SK-N-SH (cell line): ENCODE measurements around the gene SNX5. TPM values are rescaled to one million over a fixed set of nuclear protein-coding genes. Genes with fewer than 3 reads are reported as not detected.

Experiments used
- CTCF ChIA-PET: fragments of 300-600, 350-600 bp; formaldehyde crosslinking; extraction: SDS; loops from one replicate; lab custom pipeline; 2021; lab: Yijun Ruan, JAX
- POLR2A ChIA-PET: fragments of 350-600 bp; sonication (Branson Sonifier 250); formaldehyde crosslinking; extraction: SDS; loops from one replicate; lab custom pipeline; 2020; ENCODE audit warnings: antibody characterized with exemption, inconsistent platforms; lab: Yijun Ruan, JAX
- DNase-seq: peaks from one replicate; pipeline ENCODE4 v3.0.0; 2012
- H2AFZ ChIP-seq: fragments of 200-600 bp; sonication (generic); 2 replicates; pipeline ENCODE4 v1.8.1; 2016; ENCODE audit warnings: antibody characterized with exemption, mild to moderate bottlenecking, low read depth
- H3F3A ChIP-seq: fragments of 200-600 bp; sonication (generic); replicated peaks from 2 replicates; pipeline ENCODE3; 2016; ENCODE audit warnings: antibody characterized with exemption, mild to moderate bottlenecking; ENCODE audit not compliant: insufficient read depth
- H3K27ac ChIP-seq, 2 experiments: fragments of 200-500 bp in 1 of 2; fragments of 200-600 bp in 1 of 2; sonication (Bioruptor generic) in 1 of 2; sonication (generic), shearing (Covaris generic) in 1 of 2; 2 replicates each; pipeline versions ENCODE4 v1.5.1 to v1.6.1; 2014 to 2016; ENCODE audit warnings: low read depth in 2 of 2, inconsistent platforms in 1 of 2, low read length in 1 of 2, mild to moderate bottlenecking in 1 of 2, mixed read lengths in 1 of 2
- H3K27me3 ChIP-seq: fragments of 200-600 bp; sonication (generic), shearing (Covaris generic); 2 replicates; pipeline ENCODE4 v1.6.1; 2016; ENCODE audit warnings: mixed run types; ENCODE audit not compliant: insufficient read depth
- H3K36me3 ChIP-seq, 2 experiments: fragments of 200-500 bp in 1 of 2; fragments of 200-600 bp in 1 of 2; sonication (Bioruptor generic) in 1 of 2; sonication (generic) in 1 of 2; replicated peaks in 1 of 2; 2 replicates each; pipeline versions ENCODE3 to v1.5.1; 2014 to 2016; ENCODE audit warnings: low read length in 1 of 2, mild to moderate bottlenecking in 1 of 2; ENCODE audit not compliant: insufficient read depth in 2 of 2, control insufficient read depth in 1 of 2
- H3K4me1 ChIP-seq, 2 experiments: fragments of 200-500 bp in 1 of 2; fragments of 200-600 bp in 1 of 2; sonication (Bioruptor generic) in 1 of 2; sonication (generic), shearing (Covaris generic) in 1 of 2; 2 replicates each; pipeline versions ENCODE4 v1.5.1 to v1.6.1; 2014 to 2016; ENCODE audit warnings: low read depth in 1 of 2, low read length in 1 of 2, mixed run types in 1 of 2; ENCODE audit not compliant: insufficient read depth in 2 of 2, control insufficient read depth in 1 of 2
- H3K4me2 ChIP-seq: fragments of 200-600 bp; sonication (generic), shearing (Covaris generic); 2 replicates; pipeline ENCODE4 v1.6.1; 2017; ENCODE audit warnings: mixed run types
- H3K4me3 ChIP-seq, 2 experiments: fragments of 200-500 bp in 1 of 2; fragments of 200-600 bp in 1 of 2; sonication (Bioruptor generic) in 1 of 2; sonication (generic), shearing (Covaris generic) in 1 of 2; 2 replicates each; pipeline versions ENCODE4 v1.5.1 to v1.8.1; 2014 to 2016; ENCODE audit warnings: low read depth in 2 of 2, inconsistent platforms in 1 of 2, low read length in 1 of 2, mild to moderate bottlenecking in 1 of 2, mixed read lengths in 1 of 2, moderate library complexity in 1 of 2
- H3K79me2 ChIP-seq: fragments of 200-600 bp; sonication (generic); 2 replicates; pipeline ENCODE4 v1.8.1; 2017; ENCODE audit warnings: mild to moderate bottlenecking; ENCODE audit not compliant: insufficient read depth
- H3K9ac ChIP-seq: fragments of 200-600 bp; sonication (generic); 2 replicates; pipeline ENCODE4 v1.6.1; 2017; ENCODE audit warnings: mixed run types
- H3K9me2 ChIP-seq: fragments of 200-600 bp; sonication (generic); 2 replicates; pipeline ENCODE4 v1.6.1; 2017; ENCODE audit warnings: mixed run types
- H3K9me3 ChIP-seq: fragments of 200-600 bp; sonication (generic); 2 replicates; pipeline ENCODE4 v1.6.1; 2017; ENCODE audit warnings: mixed run types, mild to moderate bottlenecking, moderate library complexity
- H4K20me1 ChIP-seq: fragments of 200-600 bp; sonication (generic); 2 replicates; pipeline ENCODE4 v1.6.1; 2017; ENCODE audit warnings: mild to moderate bottlenecking, mixed run types; ENCODE audit not compliant: insufficient read depth
- CHD2 ChIP-seq: fragments of 150-350 bp; IDR thresholded peaks from 2 replicates; pipeline ENCODE4 v1.6.1; 2018; ENCODE audit warnings: low read length; ENCODE audit not compliant: partially characterized antibody
- CTCF ChIP-seq: fragments of 200-600 bp; sonication (generic); IDR thresholded peaks from 2 replicates; pipeline ENCODE4 v1.6.1; 2017; ENCODE audit warnings: antibody characterized with exemption, mild to moderate bottlenecking, moderate library complexity
- ELF1 ChIP-seq: IDR thresholded peaks from 2 replicates; pipeline ENCODE4 v1.4.0; 2012
- EP300 ChIP-seq, 2 experiments: IDR thresholded peaks; 2 replicates each; pipeline versions ENCODE4 v1.4.0 to v1.6.1; 2012; ENCODE audit warnings: borderline replicate concordance in 1 of 2, low read depth in 1 of 2, low read length in 1 of 2
- EZH2phosphoT487 ChIP-seq: fragments of 200-600 bp; sonication (generic); IDR thresholded peaks from 2 replicates; pipeline ENCODE4 v1.6.1; 2017; ENCODE audit warnings: low read depth, mixed run types, mild to moderate bottlenecking, antibody characterized with exemption, moderate library complexity, borderline replicate concordance
- FOSL2 ChIP-seq: IDR thresholded peaks from 2 replicates; pipeline ENCODE4 v1.4.0; 2012; ENCODE audit warnings: low read depth, mild to moderate bottlenecking, moderate library complexity, borderline replicate concordance
- FOXM1 ChIP-seq: IDR thresholded peaks from 2 replicates; pipeline ENCODE4 v1.4.0; 2012; ENCODE audit warnings: low read depth, mild to moderate bottlenecking
- GABPA ChIP-seq: IDR thresholded peaks from 2 replicates; pipeline ENCODE4 v1.4.0; 2012; ENCODE audit warnings: low read depth, mild to moderate bottlenecking
- GATA2 ChIP-seq: sonication (generic); formaldehyde crosslinking; IDR thresholded peaks from 2 replicates; pipeline ENCODE4 v1.5.0; 2020; ENCODE audit warnings: mild to moderate bottlenecking, missing genetic modification reagents
- IRF3 ChIP-seq: fragments of 150-350 bp; IDR thresholded peaks from 2 replicates; pipeline ENCODE4 v1.6.1; 2016; ENCODE audit warnings: mild to moderate bottlenecking, low read depth, low read length
- MAX ChIP-seq: IDR thresholded peaks from 2 replicates; pipeline ENCODE4 v1.4.0; 2012; ENCODE audit warnings: low read depth
- NFIC ChIP-seq: IDR thresholded peaks from 2 replicates; pipeline ENCODE4 v1.4.0; 2012; ENCODE audit warnings: borderline replicate concordance
- NRF1 ChIP-seq: IDR thresholded peaks from 2 replicates; pipeline ENCODE4 v1.6.1; 2012; ENCODE audit warnings: low read depth, mild to moderate bottlenecking, low read length
- RAD21 ChIP-seq: IDR thresholded peaks from 2 replicates; pipeline ENCODE4 v1.6.1; 2012; ENCODE audit warnings: mild to moderate bottlenecking, low read length
- RCOR1 ChIP-seq: fragments of 150-350 bp; IDR thresholded peaks from 2 replicates; pipeline ENCODE4 v1.6.1; 2017; ENCODE audit warnings: antibody characterized with exemption, low read length
- SMC3 ChIP-seq: IDR thresholded peaks from 2 replicates; pipeline ENCODE4 v1.6.1; 2012; ENCODE audit warnings: low read depth, low read length, improper control_type of control experiment
- TAF1 ChIP-seq: IDR thresholded peaks from 2 replicates; pipeline ENCODE4 v1.6.1; 2012; ENCODE audit warnings: low read depth, mild to moderate bottlenecking, low read length, moderate library complexity, borderline replicate concordance
- TEAD4 ChIP-seq: IDR thresholded peaks from 2 replicates; pipeline ENCODE4 v1.4.0; 2012; ENCODE audit warnings: mild to moderate bottlenecking, borderline replicate concordance; ENCODE audit not compliant: insufficient read depth
- USF1 ChIP-seq: IDR thresholded peaks from 2 replicates; pipeline ENCODE4 v1.4.0; 2012; ENCODE audit warnings: low read depth, borderline replicate concordance
- WGBS: methylation state at CpG from one replicate; pipeline ENCODE4 v1.1.6; 2017; ENCODE audit warnings: low lambda C conversion rate; 5-methylcytosine and 5-hydroxymethylcytosine counted together
- polyA plus RNA-seq, 3 experiments: library from polyadenylated mRNA; depleted of rRNA; stranded (reverse); fragments of >200 nt; gene quantifications; 2 replicates each; pipeline ENCODE4 v1.2.3, GENCODE V29; 2012

SNX5 gene
- polyA plus RNA-seq, 1 of the 3 experiments (the other 2 are of a cell fraction), result 76.2 TPM

GRCh38 chr20:17898548-17898994 lies 70.0 kb downstream of the SNX5 start:
- no peaks in the 10 kb centered on the region for H3F3A ChIP-seq
- ChIA-PET CTCF (interaction anchor here (0.6 to 3.1 kb wide), 15 partner anchors 9 to 393 kb away, joined by 3 to 34 read pairs (median 4); partner anchors contain the start of genes BFSP1 and RRBP1), POLR2A (no interaction called here)
- no peaks in the 10 kb centered on the region for H3K9me2 ChIP-seq
- no peak overlapping the region for H3K27ac ChIP-seq
- TF ChIP-seq RAD21 (peak; percentile 95), NRF1 (no peak), FOXM1 (no peak), CHD2 (no peak), FOSL2 (no peak), SMC3 (peak; percentile 91), CTCF (peak; percentile 91), GABPA (no peak), MAX (no peak)
- no peaks in the 10 kb centered on the region for H3K27me3 ChIP-seq
- H2AFZ ChIP-seq, result no peak overlapping the region
- H3K4me2 ChIP-seq, result no peak overlapping the region
- peak; percentile 69 for DNase-seq
- no peak overlapping the region for H3K9ac ChIP-seq
- no peaks in the 10 kb centered on the region for H3K9me3 ChIP-seq
- H3K79me2 ChIP-seq, result no peaks in the 10 kb centered on the region
- 42% methylated on average over 7 of the region's 7 CpGs for WGBS
- H3K4me1 ChIP-seq, result peaks cover 2 to 5% of the 10 kb centered on the region in 2 experiments; a peak in 2 of 4 replicates
- no peaks in the 10 kb centered on the region for H3K36me3 ChIP-seq
- H3K4me3 ChIP-seq, result no peak overlapping the region; a peak in 1 of 4 replicates
- no peaks in the 10 kb centered on the region for H4K20me1 ChIP-seq

GRCh38 chr20:17897566-17898307 lies 70.9 kb downstream of the SNX5 start:
- no peaks in the 10 kb centered on the region for H3K9me3 ChIP-seq
- H3F3A ChIP-seq, result no peaks in the 10 kb centered on the region
- ChIA-PET POLR2A (interaction anchor here (0.5 kb wide), 1 partner anchor 93 kb away, joined by 4 read pairs; no protein-coding TSS in a partner anchor), CTCF (interaction anchor here (0.6 to 3.1 kb wide), 21 partner anchors 9 to 1972 kb away, joined by 3 to 34 read pairs (median 3); partner anchors contain the start of gene RRBP1)
- H3K36me3 ChIP-seq, result no peaks in the 10 kb centered on the region
- no peak overlapping the region for H3K4me2 ChIP-seq
- H3K4me3 ChIP-seq, result no peak overlapping the region
- no peak overlapping the region for H2AFZ ChIP-seq
- H3K27ac ChIP-seq, result no peak overlapping the region
- 60% methylated on average over 1 of the region's 1 CpG for WGBS
- TF ChIP-seq CHD2 (no peak), EP300 (IDR thresholded peaks at IDR 0.05; ENCODE audit: borderline replicate concordance in 1 of 2, low read depth in 1 of 2, low read length in 1 of 2) (no peak), EZH2phosphoT487 (no peak), RCOR1 (no peak), IRF3 (no peak), TEAD4 (no peak), TAF1 (no peak), USF1 (no peak), CTCF (no peak), ELF1 (no peak), FOXM1 (no peak), NFIC (no peak), GATA2 (CRISPR knock-in tag) (no peak)
- no peaks in the 10 kb centered on the region for H3K9me2 ChIP-seq
- no peaks in the 10 kb centered on the region for H3K79me2 ChIP-seq
- peaks cover 2 to 5% of the 10 kb centered on the region in 2 experiments; a peak in 2 of 4 replicates for H3K4me1 ChIP-seq
- DNase-seq, result no peak
- no peak overlapping the region for H3K9ac ChIP-seq
- H3K27me3 ChIP-seq, result no peaks in the 10 kb centered on the region
- H4K20me1 ChIP-seq, result no peaks in the 10 kb centered on the region
